Activated naive CD8-positive, alpha-beta T cell treated with anti-CD3 and anti-CD28 coated beads, Interleukin-2, amount 50 U/mL, for 16 hours (primary cell): Measurements from ENCODE around the gene CREBZF.

Experiments used
- DNase-seq: peaks from one replicate; pipeline ENCODE4 v3.0.0-alpha.2; 2020; ENCODE audit warnings: low read depth, low spot score

The CREBZF gene

GRCh38 chr11:85664615-85665481 lies at the start of gene CREBZF:
Gene CREBZF (minus strand): TSS chr11:85665129. CDS start chr11:85664875, 254 bp downstream.
- peak; percentile 90 for DNase-seq

- DNase-seq: no peak
These were observed 48.0 kb upstream of the CREBZF start for GRCh38 chr11:85712953-85713352.

- no peak for DNase-seq
These were observed 46.0 kb upstream of the CREBZF start for GRCh38 chr11:85710917-85711316.

- DNase-seq: no peak
These were observed 45.2 kb upstream of the CREBZF start for GRCh38 chr11:85709941-85710702.

GRCh38 chr11:85705800-85706199 lies 40.9 kb upstream of the CREBZF start:
- DNase-seq: no peak

- DNase-seq: no peak
These were observed 40.0 kb upstream of the CREBZF start for GRCh38 chr11:85704967-85705366.

GRCh38 chr11:85699957-85700741 lies 35.2 kb upstream of the CREBZF start:
- DNase-seq: no peak

- DNase-seq: no peak
These were observed 33.3 kb upstream of the CREBZF start for GRCh38 chr11:85698195-85698594.

GRCh38 chr11:85697747-85698146 lies 32.8 kb upstream of the CREBZF start:
- no peak for DNase-seq

- no peak for DNase-seq
These were observed 30.6 kb upstream of the CREBZF start for GRCh38 chr11:85695546-85695945.

- no peak for DNase-seq
These were observed 29.6 kb upstream of the CREBZF start for GRCh38 chr11:85694385-85694980.

- DNase-seq: no peak
These were observed 21.0 kb upstream of the CREBZF start, which contains the start of gene CCDC89 for GRCh38 chr11:85685820-85686459. Gene CCDC89 (minus strand): TSS chr11:85686195. CDS start chr11:85686130, 65 bp downstream.

- no peak for DNase-seq
These were observed 20.3 kb upstream of the CREBZF start for GRCh38 chr11:85685125-85685819.

GRCh38 chr11:85682330-85683305 lies 17.7 kb upstream of the CREBZF start:
- DNase-seq: peak; percentile 34

- DNase-seq: no peak
These were observed 16.0 kb upstream of the CREBZF start for GRCh38 chr11:85680897-85681296.

GRCh38 chr11:85679576-85679975 lies 14.6 kb upstream of the CREBZF start:
- DNase-seq: no peak

GRCh38 chr11:85673393-85673792 lies 8.5 kb upstream of the CREBZF start:
- no peak for DNase-seq

GRCh38 chr11:85672105-85672902 lies 7.4 kb upstream of the CREBZF start:
- DNase-seq: no peak
